H1 (cell line): Measurements from ENCODE around the gene SVIL. TPM values are rescaled to one million over a fixed set of nuclear protein-coding genes. Genes with fewer than 3 reads are reported as not detected.

Experiments
- CTCF ChIA-PET: fragments of 300-600 bp; sonication (Branson Sonifier 250); formaldehyde crosslinking; loops from one replicate; lab custom pipeline; 2021; ENCODE audit not compliant: partially characterized antibody; lab: Charles Lee
- POLR2A ChIA-PET: fragments of 300-600 bp; sonication (Branson Sonifier 250); formaldehyde crosslinking; loops from one replicate; lab custom pipeline; 2021; ENCODE audit warnings: inconsistent platforms; ENCODE audit not compliant: partially characterized antibody; lab: Charles Lee
- DNase-seq, 2 experiments: peaks; one replicate each; pipeline versions ENCODE4 v3.0.0 to v3.0.0-alpha.2; 2010 to 2022; ENCODE audit warnings: low spot score in 2 of 2, low read depth in 1 of 2, mixed read lengths in 1 of 2
- FAIRE-seq: peaks from 2 replicates; lab custom pipeline; 2011; peaks lifted over from hg19 to GRCh38; lab: Jason Lieb, UNC
- H2AFZ ChIP-seq: 2 replicates; pipeline ENCODE4 v1.8.1; 2012; ENCODE audit warnings: low read length, inconsistent platforms
- H2AK5ac ChIP-seq: 2 replicates; pipeline ENCODE4 v1.6.1; 2013; ENCODE audit warnings: low read depth, low read length
- H2BK120ac ChIP-seq: replicated peaks from 2 replicates; pipeline ENCODE3; 2013; ENCODE audit warnings: low read depth, low read length, inconsistent platforms
- H2BK12ac ChIP-seq: 2 replicates; pipeline ENCODE4 v1.6.1; 2013; ENCODE audit warnings: low read depth, low read length
- H2BK15ac ChIP-seq: 2 replicates; pipeline ENCODE4 v1.6.1; 2013; ENCODE audit warnings: low read length
- H2BK20ac ChIP-seq: 2 replicates; pipeline ENCODE4 v1.6.1; 2013; ENCODE audit warnings: low read length
- H2BK5ac ChIP-seq: 2 replicates; pipeline ENCODE4 v1.6.1; 2013; ENCODE audit warnings: low read depth, low read length
- H3K14ac ChIP-seq: 2 replicates; pipeline ENCODE4 v1.6.1; 2013; ENCODE audit warnings: inconsistent platforms; ENCODE audit not compliant: insufficient read length
- H3K18ac ChIP-seq: 2 replicates; pipeline ENCODE4 v1.6.1; 2013; ENCODE audit warnings: low read length; ENCODE audit errors: extremely low read depth
- H3K23ac ChIP-seq: 2 replicates; pipeline ENCODE4 v1.6.1; 2013; ENCODE audit warnings: inconsistent platforms; ENCODE audit not compliant: insufficient read length
- H3K23me2 ChIP-seq: 2 replicates; pipeline ENCODE4 v1.6.1; 2013; ENCODE audit warnings: low read depth, low read length
- H3K27ac ChIP-seq: 2 replicates; pipeline ENCODE4 v1.6.1; 2011; ENCODE audit warnings: low read depth, low read length, inconsistent platforms
- H3K27me3 ChIP-seq, 4 experiments: replicated peaks in 1 of 4; 1 replicate in 1 of 4; 2 replicates in 3 of 4; pipeline versions ENCODE4 v1.6.1 to v1.8.1; 2011 to 2013; ENCODE audit warnings: low read length in 3 of 4, mild to moderate bottlenecking in 3 of 4, inconsistent platforms in 2 of 4, mixed read lengths in 2 of 4, moderate library complexity in 1 of 4; ENCODE audit not compliant: control insufficient read depth in 3 of 4, insufficient read depth in 3 of 4; ENCODE audit errors: extremely low read depth in 1 of 4
- H3K36me3 ChIP-seq, 4 experiments: 2 replicates each; pipeline versions ENCODE4 v1.6.1 to v1.8.1; 2011 to 2013; ENCODE audit warnings: mild to moderate bottlenecking in 4 of 4, low read length in 3 of 4, moderate library complexity in 2 of 4, control low read depth in 1 of 4, inconsistent platforms in 1 of 4; ENCODE audit not compliant: insufficient read depth in 4 of 4, control insufficient read depth in 2 of 4
- H3K4ac ChIP-seq: replicated peaks from 2 replicates; pipeline ENCODE3; 2013; ENCODE audit warnings: low read length, low read depth, mixed read lengths, inconsistent platforms; ENCODE audit not compliant: insufficient read length
- H3K4me1 ChIP-seq, 4 experiments: replicated peaks in 1 of 4; 1 replicate in 1 of 4; 2 replicates in 3 of 4; pipeline versions ENCODE4 v1.6.1 to v1.8.1; 2011 to 2013; ENCODE audit warnings: low read length in 3 of 4, inconsistent platforms in 2 of 4, mixed read lengths in 1 of 4; ENCODE audit not compliant: insufficient read depth in 4 of 4, control insufficient read depth in 3 of 4
- H3K4me2 ChIP-seq, 2 experiments: 2 replicates each; pipeline versions ENCODE4 v1.6.1 to v1.8.1; 2011 to 2013; ENCODE audit warnings: low read depth in 2 of 2, low read length in 2 of 2, control low read depth in 1 of 2, inconsistent platforms in 1 of 2, mild to moderate bottlenecking in 1 of 2; ENCODE audit not compliant: insufficient read depth in 1 of 2
- H3K4me3 ChIP-seq, 4 experiments: fragments of 200-600, 300-600 bp in 1 of 4; sonication (generic), shearing (Covaris generic), sonication (Bioruptor Twin) in 1 of 4; 2 replicates each; pipeline versions ENCODE4 v1.5.1 to v1.8.1; 2011 to 2016; ENCODE audit warnings: low read length in 4 of 4, low read depth in 3 of 4, control low read depth in 2 of 4, inconsistent platforms in 2 of 4, mild to moderate bottlenecking in 2 of 4, mixed read lengths in 1 of 4, moderate library complexity in 1 of 4; ENCODE audit not compliant: insufficient read depth in 2 of 4; ENCODE audit errors: extremely low read depth in 1 of 4
- H3K56ac ChIP-seq: replicated peaks from 2 replicates; pipeline ENCODE3; 2013; ENCODE audit warnings: low read depth, mild to moderate bottlenecking, mixed read lengths, low read length, inconsistent platforms; ENCODE audit not compliant: insufficient read length
- H3K79me1 ChIP-seq: 2 replicates; pipeline ENCODE4 v1.6.1; 2013; ENCODE audit warnings: low read depth, low read length, control low read depth
- H3K79me2 ChIP-seq, 2 experiments: 2 replicates each; pipeline versions ENCODE4 v1.6.1 to v1.8.1; 2012 to 2013; ENCODE audit warnings: low read length in 2 of 2, mild to moderate bottlenecking in 2 of 2, inconsistent platforms in 1 of 2; ENCODE audit not compliant: insufficient read depth in 2 of 2, control insufficient read depth in 1 of 2
- H3K9ac ChIP-seq, 4 experiments: replicated peaks in 1 of 4; 1 replicate in 1 of 4; 2 replicates in 3 of 4; pipeline versions ENCODE4 v1.6.1 to v1.8.1; 2011 to 2013; ENCODE audit warnings: low read depth in 3 of 4, low read length in 3 of 4, control low read depth in 2 of 4, mild to moderate bottlenecking in 2 of 4, moderate library complexity in 2 of 4, inconsistent platforms in 1 of 4; ENCODE audit errors: extremely low read depth in 1 of 4
- H3K9me3 ChIP-seq, 2 experiments: 2 replicates each; pipeline versions ENCODE4 v1.6.1 to v1.8.1; 2012 to 2013; ENCODE audit warnings: mild to moderate bottlenecking in 2 of 2, moderate library complexity in 2 of 2, control low read depth in 1 of 2, inconsistent platforms in 1 of 2, low read depth in 1 of 2, low read length in 1 of 2, mixed read lengths in 1 of 2; ENCODE audit not compliant: insufficient read depth in 2 of 2
- H4K20me1 ChIP-seq, 2 experiments: replicated peaks in 1 of 2; 2 replicates each; pipeline versions ENCODE3 to v1.8.1; 2011 to 2013; ENCODE audit warnings: inconsistent platforms in 2 of 2, low read length in 2 of 2, mild to moderate bottlenecking in 1 of 2; ENCODE audit not compliant: insufficient read depth in 2 of 2, control insufficient read depth in 1 of 2
- H4K5ac ChIP-seq: 2 replicates; pipeline ENCODE4 v1.6.1; 2013; ENCODE audit warnings: low read length, low read depth, mixed read lengths, inconsistent platforms; ENCODE audit not compliant: insufficient read length
- H4K8ac ChIP-seq: 2 replicates; pipeline ENCODE4 v1.8.0; 2013; ENCODE audit warnings: mild to moderate bottlenecking, moderate library complexity, low read length, inconsistent platforms; ENCODE audit not compliant: insufficient read depth; ENCODE audit errors: extremely low read depth
- H4K91ac ChIP-seq: replicated peaks from 2 replicates; pipeline ENCODE3; 2013; ENCODE audit warnings: low read length, mixed read lengths, inconsistent platforms; ENCODE audit not compliant: insufficient read length
- BRCA1 ChIP-seq: IDR thresholded peaks from 2 replicates; pipeline ENCODE4 v1.6.1; 2012; ENCODE audit warnings: low read depth, low read length, improper control_type of control experiment
- E2F6 ChIP-seq: IDR thresholded peaks from 2 replicates; pipeline ENCODE4 v1.6.1; 2012; ENCODE audit warnings: inconsistent platforms
- GABPA ChIP-seq: IDR thresholded peaks from 2 replicates; pipeline ENCODE4 v1.6.1; 2011; ENCODE audit warnings: mild to moderate bottlenecking, low read length, moderate library complexity, borderline replicate concordance; ENCODE audit not compliant: insufficient read depth
- MAFK ChIP-seq: IDR thresholded peaks from 2 replicates; pipeline ENCODE4 v1.6.1; 2012; ENCODE audit warnings: low read depth, mild to moderate bottlenecking, improper control_type of control experiment, low read length
- POU5F1 ChIP-seq: IDR thresholded peaks from 2 replicates; pipeline ENCODE4 v1.6.1; 2011; ENCODE audit warnings: low read depth, mild to moderate bottlenecking, low read length, moderate library complexity
- RAD21 ChIP-seq, 2 experiments: IDR thresholded peaks in 1 of 2; conservative IDR thresholded peaks in 1 of 2; 2 replicates each; pipeline ENCODE4 v1.6.1; 2011; ENCODE audit warnings: low read depth in 2 of 2, low read length in 2 of 2, improper control_type of control experiment in 1 of 2, inconsistent platforms in 1 of 2, mild to moderate bottlenecking in 1 of 2, moderate library complexity in 1 of 2
- RFX5 ChIP-seq: IDR thresholded peaks from 2 replicates; pipeline ENCODE4 v1.6.1; 2011; ENCODE audit warnings: low read depth, low read length, improper control_type of control experiment, borderline replicate concordance
- SIN3A ChIP-seq, 2 experiments: IDR thresholded peaks in 1 of 2; conservative IDR thresholded peaks in 1 of 2; 2 replicates each; pipeline ENCODE4 v1.6.1; 2011 to 2012; ENCODE audit warnings: low read length in 2 of 2, improper control_type of control experiment in 1 of 2, low read depth in 1 of 2, mild to moderate bottlenecking in 1 of 2
- SIRT6 ChIP-seq: IDR thresholded peaks from one replicate; pipeline ENCODE4 v1.7.1; 2012; ENCODE audit warnings: low read length, inconsistent platforms
- SP2 ChIP-seq: IDR thresholded peaks from 2 replicates; pipeline ENCODE4 v1.6.1; 2012; ENCODE audit warnings: mild to moderate bottlenecking, low read length, inconsistent platforms
- TAF1 ChIP-seq: IDR thresholded peaks from 2 replicates; pipeline ENCODE4 v1.6.1; 2011; ENCODE audit warnings: mild to moderate bottlenecking, low read depth, low read length
- WGBS, 2 experiments: shearing (Covaris generic) in 1 of 2; methylation state at CpG; one replicate each; pipeline versions ENCODE4 v1.1.6 to v1.1.7; 2013 to 2015; ENCODE audit warnings: low lambda C conversion rate in 2 of 2, mixed read lengths in 2 of 2, inconsistent platforms in 1 of 2, low coverage in 1 of 2, missing lambda C conversion rate in 1 of 2; ENCODE audit not compliant: insufficient replicate concordance in 2 of 2, insufficient coverage in 1 of 2, insufficient read length in 1 of 2; ENCODE audit errors: extremely low coverage in 1 of 2, missing lambda C conversion rate in 1 of 2; 5-methylcytosine and 5-hydroxymethylcytosine counted together
- polyA plus RNA-seq, 7 experiments: library from polyadenylated mRNA; depleted of rRNA in 3 of 7; stranded (reverse) in 5 of 7; unstranded in 2 of 7; fragments of >200 nt in 5 of 7; fragments of 200-250 nt in 2 of 7; gene quantifications; 1 replicate in 5 of 7; 2 replicates in 1 of 7; 4 replicates in 1 of 7; pipeline versions ENCODE4 v1.2.1 to v1.2.3, GENCODE V29; 2011 to 2013; ENCODE audit warnings: missing spikeins in 2 of 7, mixed read lengths in 2 of 7
- total RNA-seq: library from RNA; stranded (reverse); fragmentation: NEBNext Ultra II Directional; extraction: Animal tissue kit (Norgen Biotek cat#: 25700); gene quantifications from 2 replicates; pipeline ENCODE4 v1.2.1, GENCODE V29; 2021
- TF ChIP-seq, protein P1 (sequence below): IDR thresholded peaks from 2 replicates; pipeline ENCODE4 v1.6.1; 2012; ENCODE audit warnings: low read length, inconsistent platforms

The SVIL gene
- total and polyA plus RNA-seq, 2 of the 8 experiments (the other 6 are each of a cell fraction or from before 2014, with no cell fraction given), result 4.7 to 15.4 TPM

DNA sequence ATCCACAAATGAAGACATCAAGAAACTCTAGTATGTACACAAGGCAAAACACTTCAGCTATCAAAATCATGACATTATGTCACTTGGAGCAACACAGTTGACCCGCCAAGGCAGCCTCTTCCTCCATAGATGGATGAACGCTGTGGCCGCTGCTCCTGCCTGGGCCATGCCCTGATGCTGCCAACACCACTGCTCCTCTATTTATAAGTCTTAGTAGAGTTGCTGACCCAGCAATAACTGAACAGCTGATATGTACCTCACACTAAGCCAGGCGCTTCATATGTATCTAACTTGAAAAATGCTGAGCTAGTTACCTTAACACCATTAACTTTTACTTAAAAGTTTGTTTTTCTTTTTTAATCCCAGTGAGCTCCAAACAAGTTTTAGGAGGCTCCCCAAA is 214.0 kb downstream of the SVIL start:
- Histone ChIP-seq H2BK12ac (no peak overlapping the region), H3K36me3 (no peaks in the 10 kb centered on the region), H3K4me1 (no peaks in the 10 kb centered on the region), H3K4me3 (no peak overlapping the region), H3K4ac (no peak overlapping the region), H3K9ac (no peak overlapping the region), H2AK5ac (no peak overlapping the region), H2BK15ac (no peak overlapping the region), H4K20me1 (no peaks in the 10 kb centered on the region), H3K18ac (no peak overlapping the region), H2BK20ac (no peak overlapping the region), H3K27me3 (no peaks in the 10 kb centered on the region), H3K4me2 (no peak overlapping the region), H2BK120ac (no peak overlapping the region), H4K8ac (no peak overlapping the region), H3K79me2 (no peaks in the 10 kb centered on the region), H2BK5ac (no peak overlapping the region), H3K9me3 (no peaks in the 10 kb centered on the region), H4K91ac (no peak overlapping the region), H3K56ac (no peak overlapping the region), H3K23ac (no peak overlapping the region), H3K23me2 (no peaks in the 10 kb centered on the region), H3K27ac (no peak overlapping the region), H3K79me1 (no peaks in the 10 kb centered on the region), H4K5ac (no peak overlapping the region), H3K14ac (no peak overlapping the region), H2AFZ (no peak overlapping the region)
- DNase-seq (no peak), FAIRE-seq (no peak)
- 86% methylated on average over 4 of the region's 4 CpGs; no CpG with 5 or more reads in 1 of the 2 experiments for WGBS, 2 experiments
- ChIA-PET CTCF (interaction anchor here (0.7 to 2.0 kb wide), 6 partner anchors 9 to 169 kb away, joined by 3 to 12 read pairs (median 4); no protein-coding TSS in a partner anchor), POLR2A (no interaction called here)
- no peak for TF ChIP-seq RAD21 (IDR thresholded peaks at IDR 0.05 in 1 of 2, conservative IDR thresholded peaks at IDR 0.05 in 1 of 2; ENCODE audit: low read depth in 2 of 2, low read length in 2 of 2)
- no peak for TF ChIP-seq RFX5
- no peak for TF ChIP-seq POU5F1
- no peak for TF ChIP-seq SP2
- TF ChIP-seq SIRT6, result no peak
- no peak for TF ChIP-seq SIN3A (conservative IDR thresholded peaks at IDR 0.05 in 1 of 2, IDR thresholded peaks at IDR 0.05 in 1 of 2; ENCODE audit: low read depth in 1 of 2, low read length in 2 of 2)
- TF ChIP-seq BRCA1, result no peak
- TF ChIP-seq, protein P1, sequence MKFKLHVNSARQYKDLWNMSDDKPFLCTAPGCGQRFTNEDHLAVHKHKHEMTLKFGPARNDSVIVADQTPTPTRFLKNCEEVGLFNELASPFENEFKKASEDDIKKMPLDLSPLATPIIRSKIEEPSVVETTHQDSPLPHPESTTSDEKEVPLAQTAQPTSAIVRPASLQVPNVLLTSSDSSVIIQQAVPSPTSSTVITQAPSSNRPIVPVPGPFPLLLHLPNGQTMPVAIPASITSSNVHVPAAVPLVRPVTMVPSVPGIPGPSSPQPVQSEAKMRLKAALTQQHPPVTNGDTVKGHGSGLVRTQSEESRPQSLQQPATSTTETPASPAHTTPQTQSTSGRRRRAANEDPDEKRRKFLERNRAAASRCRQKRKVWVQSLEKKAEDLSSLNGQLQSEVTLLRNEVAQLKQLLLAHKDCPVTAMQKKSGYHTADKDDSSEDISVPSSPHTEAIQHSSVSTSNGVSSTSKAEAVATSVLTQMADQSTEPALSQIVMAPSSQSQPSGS, result no peak
- no peak for TF ChIP-seq E2F6
- no peak for TF ChIP-seq GABPA
- no peak for TF ChIP-seq MAFK
- no peak for TF ChIP-seq TAF1
